ENCODE measurements around the gene PPM1M.
A peak's percentile ranks its signal among the peaks of the same experiment; 100 is the strongest.

DNA sequence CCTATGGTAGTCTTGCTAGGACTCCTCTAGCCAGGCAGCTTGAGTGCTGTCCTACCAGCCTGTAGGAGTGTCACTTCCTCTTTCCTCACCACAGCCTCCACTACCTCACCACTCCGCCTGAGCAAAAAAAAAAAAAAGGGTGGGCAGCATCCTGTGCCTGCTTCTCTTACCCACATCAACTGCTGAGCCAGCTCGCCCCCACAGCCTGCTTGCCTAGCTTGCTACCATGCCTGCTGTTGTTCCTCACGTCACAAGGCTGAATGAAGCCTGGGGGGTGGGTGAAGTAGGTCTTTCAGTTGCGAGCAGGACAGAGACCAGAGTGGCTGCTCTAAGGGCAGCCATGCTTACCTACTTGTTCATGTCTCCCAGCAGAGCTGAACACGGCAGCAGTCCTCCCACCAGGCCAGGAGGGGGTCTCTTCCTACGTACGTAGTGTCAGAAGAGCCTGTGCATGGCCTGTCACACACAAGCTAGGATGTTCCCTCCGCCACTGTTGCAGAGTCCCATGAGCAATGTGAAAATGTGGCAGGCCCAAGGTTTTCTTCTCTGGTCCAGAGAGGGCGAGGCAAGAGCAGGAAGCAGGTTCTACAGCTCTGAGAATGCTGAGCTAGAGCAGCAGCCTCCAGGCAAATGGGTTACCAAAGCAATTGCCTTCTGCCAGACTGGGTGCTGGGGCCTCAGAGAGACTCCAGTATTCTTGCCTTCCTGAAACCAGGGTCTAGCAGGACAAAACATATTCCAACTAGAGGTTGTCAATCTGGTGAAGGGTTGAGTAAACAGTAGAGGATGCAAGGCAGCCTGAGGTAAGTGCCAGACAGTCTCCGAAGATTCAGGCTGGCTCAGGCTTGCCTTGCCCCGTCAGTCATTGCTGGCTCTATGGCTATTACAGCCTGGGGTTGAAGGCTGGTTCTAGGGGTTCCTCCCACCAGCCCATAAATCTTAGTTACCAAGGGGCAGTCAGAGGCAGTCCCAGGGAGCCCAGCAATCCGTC lies 8.1 kb downstream of the PPM1M start:
- TF ChIP-seq CREB1 (IDR thresholded peaks at IDR 0.05; ENCODE audit: low read depth): peak; percentile 64
- TF ChIP-seq, protein P1, sequence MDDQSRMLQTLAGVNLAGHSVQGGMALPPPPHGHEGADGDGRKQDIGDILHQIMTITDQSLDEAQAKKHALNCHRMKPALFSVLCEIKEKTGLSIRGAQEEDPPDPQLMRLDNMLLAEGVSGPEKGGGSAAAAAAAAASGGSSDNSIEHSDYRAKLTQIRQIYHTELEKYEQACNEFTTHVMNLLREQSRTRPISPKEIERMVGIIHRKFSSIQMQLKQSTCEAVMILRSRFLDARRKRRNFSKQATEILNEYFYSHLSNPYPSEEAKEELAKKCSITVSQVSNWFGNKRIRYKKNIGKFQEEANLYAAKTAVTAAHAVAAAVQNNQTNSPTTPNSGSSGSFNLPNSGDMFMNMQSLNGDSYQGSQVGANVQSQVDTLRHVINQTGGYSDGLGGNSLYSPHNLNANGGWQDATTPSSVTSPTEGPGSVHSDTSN (IDR thresholded peaks at IDR 0.05; ENCODE audit: insufficient replicate concordance, low read depth, low read length): no peak
- peak; percentile 43; the same call in 1 of the 2 replicates for TF ChIP-seq FOXM1 (IDR thresholded peaks at IDR 0.05; ENCODE audit: low read depth, low read length)
- TF ChIP-seq CEBPB (IDR thresholded peaks at IDR 0.05; ENCODE audit: borderline replicate concordance in 1 of 2, low read depth in 2 of 2, low read length in 2 of 2): no peak
- TF ChIP-seq, protein P2, sequence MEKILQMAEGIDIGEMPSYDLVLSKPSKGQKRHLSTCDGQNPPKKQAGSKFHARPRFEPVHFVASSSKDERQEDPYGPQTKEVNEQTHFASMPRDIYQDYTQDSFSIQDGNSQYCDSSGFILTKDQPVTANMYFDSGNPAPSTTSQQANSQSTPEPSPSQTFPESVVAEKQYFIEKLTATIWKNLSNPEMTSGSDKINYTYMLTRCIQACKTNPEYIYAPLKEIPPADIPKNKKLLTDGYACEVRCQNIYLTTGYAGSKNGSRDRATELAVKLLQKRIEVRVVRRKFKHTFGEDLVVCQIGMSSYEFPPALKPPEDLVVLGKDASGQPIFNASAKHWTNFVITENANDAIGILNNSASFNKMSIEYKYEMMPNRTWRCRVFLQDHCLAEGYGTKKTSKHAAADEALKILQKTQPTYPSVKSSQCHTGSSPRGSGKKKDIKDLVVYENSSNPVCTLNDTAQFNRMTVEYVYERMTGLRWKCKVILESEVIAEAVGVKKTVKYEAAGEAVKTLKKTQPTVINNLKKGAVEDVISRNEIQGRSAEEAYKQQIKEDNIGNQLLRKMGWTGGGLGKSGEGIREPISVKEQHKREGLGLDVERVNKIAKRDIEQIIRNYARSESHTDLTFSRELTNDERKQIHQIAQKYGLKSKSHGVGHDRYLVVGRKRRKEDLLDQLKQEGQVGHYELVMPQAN (conservative IDR thresholded peaks at IDR 0.05): no peak
- TF ChIP-seq, protein P3, sequence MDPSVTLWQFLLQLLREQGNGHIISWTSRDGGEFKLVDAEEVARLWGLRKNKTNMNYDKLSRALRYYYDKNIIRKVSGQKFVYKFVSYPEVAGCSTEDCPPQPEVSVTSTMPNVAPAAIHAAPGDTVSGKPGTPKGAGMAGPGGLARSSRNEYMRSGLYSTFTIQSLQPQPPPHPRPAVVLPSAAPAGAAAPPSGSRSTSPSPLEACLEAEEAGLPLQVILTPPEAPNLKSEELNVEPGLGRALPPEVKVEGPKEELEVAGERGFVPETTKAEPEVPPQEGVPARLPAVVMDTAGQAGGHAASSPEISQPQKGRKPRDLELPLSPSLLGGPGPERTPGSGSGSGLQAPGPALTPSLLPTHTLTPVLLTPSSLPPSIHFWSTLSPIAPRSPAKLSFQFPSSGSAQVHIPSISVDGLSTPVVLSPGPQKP (IDR thresholded peaks at IDR 0.05; ENCODE audit: low read depth, low read length): no peak
- TF ChIP-seq, protein P4, sequence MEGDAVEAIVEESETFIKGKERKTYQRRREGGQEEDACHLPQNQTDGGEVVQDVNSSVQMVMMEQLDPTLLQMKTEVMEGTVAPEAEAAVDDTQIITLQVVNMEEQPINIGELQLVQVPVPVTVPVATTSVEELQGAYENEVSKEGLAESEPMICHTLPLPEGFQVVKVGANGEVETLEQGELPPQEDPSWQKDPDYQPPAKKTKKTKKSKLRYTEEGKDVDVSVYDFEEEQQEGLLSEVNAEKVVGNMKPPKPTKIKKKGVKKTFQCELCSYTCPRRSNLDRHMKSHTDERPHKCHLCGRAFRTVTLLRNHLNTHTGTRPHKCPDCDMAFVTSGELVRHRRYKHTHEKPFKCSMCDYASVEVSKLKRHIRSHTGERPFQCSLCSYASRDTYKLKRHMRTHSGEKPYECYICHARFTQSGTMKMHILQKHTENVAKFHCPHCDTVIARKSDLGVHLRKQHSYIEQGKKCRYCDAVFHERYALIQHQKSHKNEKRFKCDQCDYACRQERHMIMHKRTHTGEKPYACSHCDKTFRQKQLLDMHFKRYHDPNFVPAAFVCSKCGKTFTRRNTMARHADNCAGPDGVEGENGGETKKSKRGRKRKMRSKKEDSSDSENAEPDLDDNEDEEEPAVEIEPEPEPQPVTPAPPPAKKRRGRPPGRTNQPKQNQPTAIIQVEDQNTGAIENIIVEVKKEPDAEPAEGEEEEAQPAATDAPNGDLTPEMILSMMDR (IDR thresholded peaks at IDR 0.05 in 2 of 3, conservative IDR thresholded peaks at IDR 0.05 in 1 of 3; ENCODE audit: control insufficient read depth in 2 of 3, extremely low read depth in 1 of 3, insufficient read depth in 1 of 3, low read depth in 3 of 3, low read length in 3 of 3): no peak
